MCF 10A (cell line): ENCODE results near the gene FGF19. TPM values are rescaled to one million over a fixed set of nuclear protein-coding genes. Genes with fewer than 3 reads are reported as not detected.

Source experiments
- BruUV-seq: library from RNA; stranded (reverse); fragments of 400-500 nt; replicated peaks from 2 replicates; lab custom pipeline; 2021; lab: Mats Ljungman, UMichigan
- CTCF ChIA-PET: fragments of 300-600 bp; sonication (Branson Sonifier 250); formaldehyde crosslinking; extraction: SDS; loops from one replicate; lab custom pipeline; 2021; ENCODE audit warnings: antibody characterized with exemption, inconsistent platforms; lab: Yijun Ruan, JAX
- POLR2A ChIA-PET: fragments of 300-600, 350-650 bp; sonication (Branson Sonifier 250); formaldehyde crosslinking; extraction: SDS; loops from one replicate; lab custom pipeline; 2020; ENCODE audit warnings: antibody characterized with exemption, inconsistent platforms; lab: Yijun Ruan, JAX
- DNase-seq: peaks from one replicate; pipeline ENCODE4 v3.0.0-alpha.2; 2018; ENCODE audit not compliant: unreplicated experiment
- H3K27ac Mint-ChIP-seq: one replicate; pipeline ENCODE4 v1.8.0; 2022; ENCODE audit warnings: mild to moderate bottlenecking, low read depth, mixed read lengths; ENCODE audit not compliant: unreplicated experiment
- H3K27me3 Mint-ChIP-seq: one replicate; pipeline ENCODE4 v1.8.0; 2022; ENCODE audit warnings: mixed read lengths; ENCODE audit not compliant: insufficient read depth, unreplicated experiment
- H3K36me3 Mint-ChIP-seq: one replicate; pipeline ENCODE4 v1.8.0; 2022; ENCODE audit warnings: mild to moderate bottlenecking, moderate library complexity, mixed read lengths; ENCODE audit not compliant: insufficient read depth, unreplicated experiment
- H3K4me1 Mint-ChIP-seq: one replicate; pipeline ENCODE4 v1.8.0; 2022; ENCODE audit warnings: mixed read lengths; ENCODE audit not compliant: insufficient read depth, unreplicated experiment
- H3K4me3 Mint-ChIP-seq: one replicate; pipeline ENCODE4 v1.8.0; 2022; ENCODE audit warnings: mild to moderate bottlenecking, moderate library complexity, mixed read lengths; ENCODE audit not compliant: unreplicated experiment
- H3K9me3 Mint-ChIP-seq: one replicate; pipeline ENCODE4 v1.8.0; 2022; ENCODE audit warnings: mixed read lengths; ENCODE audit not compliant: unreplicated experiment
- intact Hi-C: fragments of 100-400 bp; cut with micrococcal nuclease; formaldehyde crosslinking; loops from 2 replicates; pipeline ENCODE4 v1.14.1; 2022
- total RNA-seq: library from RNA; stranded (reverse); gene quantifications from 2 replicates; pipeline ENCODE4 v1.2.3, GENCODE V29; 2022
- TF ChIP-seq, protein P1 (sequence below): fragments of 200-600 bp; IDR thresholded peaks from one replicate; pipeline ENCODE4 v1.8.0; 2022; ENCODE audit warnings: antibody characterized with exemption, mild to moderate bottlenecking; ENCODE audit not compliant: unreplicated experiment

The FGF19 gene
- total RNA-seq, 1 experiment from 2014 or later: not detected

DNA sequence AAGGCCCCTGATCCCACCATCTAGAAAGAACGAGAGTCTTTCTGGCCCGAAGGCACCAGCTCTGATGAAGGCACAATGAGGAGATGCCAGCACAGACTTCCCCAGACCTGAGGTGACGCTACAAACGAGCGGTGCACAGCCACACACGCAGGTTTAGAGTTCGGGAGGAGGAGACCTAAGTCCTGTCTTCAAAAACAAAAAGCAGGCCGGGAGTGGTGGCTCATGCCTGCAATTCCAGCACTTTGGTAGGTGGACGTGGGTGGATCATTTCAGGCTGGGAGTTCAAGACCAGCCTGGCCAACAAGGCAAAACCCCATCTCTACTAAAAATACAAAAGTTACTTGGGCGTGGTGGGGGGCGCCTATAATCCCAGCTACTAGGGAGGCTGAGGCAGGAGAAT, 38.2 kb downstream of the FGF19 start:
- intact Hi-C loops: no loop called here
- H3K9me3 Mint-ChIP-seq: no peaks in the 10 kb centered on the region
- BruUV-seq: no TSS peak
- DNase-seq: no peak
- peaks cover 4% of the 10 kb centered on the region for H3K4me1 Mint-ChIP-seq
- ChIA-PET POLR2A (interaction anchor here (0.6 to 1.2 kb wide), 3 partner anchors 9 to 1860 kb away, joined by 4 to 6 read pairs (median 5); no protein-coding TSS in a partner anchor), CTCF (interaction anchor here (1.6 to 7.5 kb wide), 2 partner anchors 22 to 565 kb away, joined by 8 to 62 read pairs; no protein-coding TSS in a partner anchor)
- peaks cover 44% of the 10 kb centered on the region for H3K36me3 Mint-ChIP-seq
- H3K27ac Mint-ChIP-seq: no peak overlapping the region
- H3K4me3 Mint-ChIP-seq: no peak overlapping the region
- TF ChIP-seq, protein P1, sequence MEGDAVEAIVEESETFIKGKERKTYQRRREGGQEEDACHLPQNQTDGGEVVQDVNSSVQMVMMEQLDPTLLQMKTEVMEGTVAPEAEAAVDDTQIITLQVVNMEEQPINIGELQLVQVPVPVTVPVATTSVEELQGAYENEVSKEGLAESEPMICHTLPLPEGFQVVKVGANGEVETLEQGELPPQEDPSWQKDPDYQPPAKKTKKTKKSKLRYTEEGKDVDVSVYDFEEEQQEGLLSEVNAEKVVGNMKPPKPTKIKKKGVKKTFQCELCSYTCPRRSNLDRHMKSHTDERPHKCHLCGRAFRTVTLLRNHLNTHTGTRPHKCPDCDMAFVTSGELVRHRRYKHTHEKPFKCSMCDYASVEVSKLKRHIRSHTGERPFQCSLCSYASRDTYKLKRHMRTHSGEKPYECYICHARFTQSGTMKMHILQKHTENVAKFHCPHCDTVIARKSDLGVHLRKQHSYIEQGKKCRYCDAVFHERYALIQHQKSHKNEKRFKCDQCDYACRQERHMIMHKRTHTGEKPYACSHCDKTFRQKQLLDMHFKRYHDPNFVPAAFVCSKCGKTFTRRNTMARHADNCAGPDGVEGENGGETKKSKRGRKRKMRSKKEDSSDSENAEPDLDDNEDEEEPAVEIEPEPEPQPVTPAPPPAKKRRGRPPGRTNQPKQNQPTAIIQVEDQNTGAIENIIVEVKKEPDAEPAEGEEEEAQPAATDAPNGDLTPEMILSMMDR: no peak
- H3K27me3 Mint-ChIP-seq: no peaks in the 10 kb centered on the region

DNA sequence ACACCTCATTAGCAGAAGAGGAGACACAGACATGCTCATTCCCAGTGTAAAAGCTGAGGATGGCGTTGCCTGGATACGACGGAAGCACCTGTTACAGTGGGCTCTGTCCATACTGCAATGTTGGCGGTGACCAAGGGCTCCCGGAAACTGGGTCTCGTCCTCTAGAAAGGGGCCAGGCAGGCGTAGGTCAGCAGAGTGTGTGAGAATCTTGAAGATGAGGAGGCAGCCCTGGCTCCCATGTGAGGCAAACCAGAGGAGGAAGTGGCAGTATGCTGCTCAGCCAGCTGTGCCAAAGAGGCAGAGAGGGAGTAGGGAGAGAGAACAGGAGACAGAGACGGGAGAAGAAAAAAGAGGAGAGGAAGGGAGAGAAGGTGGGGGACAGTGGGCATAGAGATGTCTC, 38.9 kb downstream of the FGF19 start:
- ChIA-PET CTCF (interaction anchor here (1.6 to 7.5 kb wide), 2 partner anchors 21 to 564 kb away, joined by 8 to 62 read pairs; no protein-coding TSS in a partner anchor), POLR2A (interaction anchor here (1.0 to 1.2 kb wide), 2 partner anchors 10 to 23 kb away, joined by 4 to 6 read pairs; no protein-coding TSS in a partner anchor)
- peaks cover 37% of the 10 kb centered on the region for H3K36me3 Mint-ChIP-seq
- intact Hi-C loops: no loop called here
- no peaks in the 10 kb centered on the region for H3K27me3 Mint-ChIP-seq
- TF ChIP-seq, protein P1: no peak
- DNase-seq: no peak
- BruUV-seq: no TSS peak
- H3K4me1 Mint-ChIP-seq: no peaks in the 10 kb centered on the region
- no peaks in the 10 kb centered on the region for H3K9me3 Mint-ChIP-seq
- H3K27ac Mint-ChIP-seq: no peak overlapping the region
- no peak overlapping the region for H3K4me3 Mint-ChIP-seq

DNA sequence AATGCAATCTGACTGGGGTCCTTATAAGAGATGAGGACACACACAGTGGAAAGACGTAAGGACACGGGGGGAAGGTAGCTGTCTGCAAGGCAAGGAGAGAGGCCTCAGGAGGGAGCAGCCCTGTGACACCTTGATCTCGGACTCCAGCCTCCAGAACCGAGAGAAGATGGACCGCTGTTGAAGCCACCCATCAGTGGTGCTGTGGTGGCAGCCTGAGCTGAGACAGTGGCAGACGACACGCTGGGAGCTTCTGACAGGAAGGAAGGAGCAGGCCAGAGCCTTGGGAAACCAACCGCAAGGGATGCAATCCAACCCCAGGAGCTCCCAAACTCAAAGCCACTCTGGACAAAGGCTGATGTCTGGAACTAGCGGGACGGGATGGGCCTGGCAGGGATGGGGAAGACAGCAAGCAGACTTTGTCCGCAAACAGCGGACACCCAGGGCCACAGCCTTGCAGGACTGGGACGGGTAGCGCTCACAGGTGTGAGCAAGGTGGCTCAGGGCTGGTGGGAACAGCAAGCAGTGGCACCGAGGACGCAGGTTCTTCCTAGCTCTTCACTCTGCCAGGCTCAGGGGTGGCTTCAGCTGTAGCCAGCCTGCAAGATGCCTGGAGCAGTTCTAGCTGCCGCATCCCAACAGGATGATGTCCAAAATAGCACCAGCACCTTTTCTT, 39.6 kb downstream of the FGF19 start:
- no peaks in the 10 kb centered on the region for H3K27me3 Mint-ChIP-seq
- H3K27ac Mint-ChIP-seq: no peak overlapping the region
- ChIA-PET CTCF (interaction anchor here (0.5 to 7.5 kb wide), 3 partner anchors 12 to 563 kb away, joined by 3 to 62 read pairs (median 8); no protein-coding TSS in a partner anchor), POLR2A (interaction anchor here (1.2 kb wide), 1 partner anchor 10 kb away, joined by 4 read pairs; no protein-coding TSS in a partner anchor)
- TF ChIP-seq, protein P1: no peak
- no peaks in the 10 kb centered on the region for H3K4me1 Mint-ChIP-seq
- H3K9me3 Mint-ChIP-seq: no peaks in the 10 kb centered on the region
- intact Hi-C loops: no loop called here
- no peak for DNase-seq
- H3K4me3 Mint-ChIP-seq: no peak overlapping the region
- H3K36me3 Mint-ChIP-seq: peaks cover 31% of the 10 kb centered on the region
- no TSS peak for BruUV-seq

DNA sequence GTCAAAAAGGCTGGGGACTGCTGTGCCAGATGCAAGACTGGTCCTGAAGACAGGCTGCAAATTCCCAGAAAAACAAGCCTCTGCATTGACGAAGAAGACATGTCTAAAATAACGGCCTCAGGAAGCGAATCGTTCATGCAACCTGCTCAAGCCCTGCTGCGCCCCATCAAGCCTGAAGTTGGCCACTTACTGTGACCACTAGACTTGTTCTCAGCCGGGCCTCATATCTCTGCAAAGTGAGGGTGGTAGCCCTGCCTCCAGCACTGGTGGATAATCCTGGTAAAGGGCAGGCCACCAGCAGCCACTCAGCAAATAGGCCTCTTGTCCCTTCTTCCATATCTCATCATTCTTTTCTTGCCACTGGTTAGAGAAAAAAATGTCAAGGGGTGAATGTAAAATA, 40.5 kb downstream of the FGF19 start:
- ChIA-PET POLR2A (interaction anchor here (1.6 kb wide), 1 partner anchor 12 kb away, joined by 5 read pairs; the partner anchor contains the start of gene LTO1), CTCF (no interaction called here)
- DNase-seq: no peak
- intact Hi-C loops: no loop called here
- Mint-ChIP-seq H3K4me1 (no peaks in the 10 kb centered on the region), H3K36me3 (peaks cover 24% of the 10 kb centered on the region), H3K27ac (no peak overlapping the region), H3K4me3 (no peak overlapping the region), H3K27me3 (no peaks in the 10 kb centered on the region), H3K9me3 (no peaks in the 10 kb centered on the region)
- BruUV-seq: no TSS peak
- TF ChIP-seq, protein P1: no peak
